Astrocyte of the cerebellum (primary cell): Measurements from ENCODE around the gene IL21R.
"Not testable (repeated sequence)": the region's sequence is repeated elsewhere in the genome, so short reads cannot be mapped to it uniquely, and the experiment has no call there.

Source experiments
- DNase-seq: peaks from one replicate; pipeline ENCODE4 v3.0.0-alpha.2; 2011; ENCODE audit warnings: low read depth
- H3K4me3 ChIP-seq: 2 replicates; pipeline ENCODE4 v1.5.1; 2011; ENCODE audit warnings: mild to moderate bottlenecking, low read depth, low read length, moderate library complexity
- in situ Hi-C: cut with HindIII; loops from 2 replicates; pipeline ENCODE4 v1.10.0; 2017; ENCODE audit warnings: low sequenced_read_pairs
- TF ChIP-seq, protein P1 (sequence below): IDR thresholded peaks from 2 replicates; pipeline ENCODE4 v1.5.1; 2012; ENCODE audit warnings: low read length, low read depth, moderate library complexity, mild to moderate bottlenecking; ENCODE audit errors: missing control alignments

IL21R gene

DNA sequence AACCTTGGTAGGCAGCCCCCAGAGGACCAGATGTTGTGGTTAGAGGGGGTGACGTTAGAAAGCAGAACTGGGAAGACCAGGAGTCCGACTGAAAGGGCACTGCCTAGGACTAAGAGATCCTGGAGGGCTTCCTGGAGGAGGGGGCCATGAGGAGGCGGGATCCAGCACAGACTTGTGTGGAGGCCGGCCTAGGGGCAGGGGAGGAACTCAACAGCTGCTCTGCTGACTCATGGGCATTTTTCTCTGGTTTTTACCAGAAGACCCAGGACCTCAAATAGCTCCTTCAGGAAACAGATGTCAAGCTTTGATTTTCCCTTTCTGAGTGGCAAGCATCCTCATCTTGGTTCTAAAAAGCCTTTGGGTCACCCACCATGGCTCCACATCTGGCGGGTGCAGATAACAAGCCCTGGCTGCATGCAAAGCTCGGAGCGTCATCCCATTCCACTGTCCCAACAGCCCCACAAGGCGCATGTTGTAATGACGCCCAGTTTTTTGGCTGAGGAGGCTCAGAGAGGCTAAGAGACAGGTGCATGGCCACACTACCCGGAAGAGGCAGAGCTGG is 29.0 kb downstream of the IL21R start:
- in situ Hi-C loops: no loop called here
- no peak overlapping the region for H3K4me3 ChIP-seq
- TF ChIP-seq, protein P1, sequence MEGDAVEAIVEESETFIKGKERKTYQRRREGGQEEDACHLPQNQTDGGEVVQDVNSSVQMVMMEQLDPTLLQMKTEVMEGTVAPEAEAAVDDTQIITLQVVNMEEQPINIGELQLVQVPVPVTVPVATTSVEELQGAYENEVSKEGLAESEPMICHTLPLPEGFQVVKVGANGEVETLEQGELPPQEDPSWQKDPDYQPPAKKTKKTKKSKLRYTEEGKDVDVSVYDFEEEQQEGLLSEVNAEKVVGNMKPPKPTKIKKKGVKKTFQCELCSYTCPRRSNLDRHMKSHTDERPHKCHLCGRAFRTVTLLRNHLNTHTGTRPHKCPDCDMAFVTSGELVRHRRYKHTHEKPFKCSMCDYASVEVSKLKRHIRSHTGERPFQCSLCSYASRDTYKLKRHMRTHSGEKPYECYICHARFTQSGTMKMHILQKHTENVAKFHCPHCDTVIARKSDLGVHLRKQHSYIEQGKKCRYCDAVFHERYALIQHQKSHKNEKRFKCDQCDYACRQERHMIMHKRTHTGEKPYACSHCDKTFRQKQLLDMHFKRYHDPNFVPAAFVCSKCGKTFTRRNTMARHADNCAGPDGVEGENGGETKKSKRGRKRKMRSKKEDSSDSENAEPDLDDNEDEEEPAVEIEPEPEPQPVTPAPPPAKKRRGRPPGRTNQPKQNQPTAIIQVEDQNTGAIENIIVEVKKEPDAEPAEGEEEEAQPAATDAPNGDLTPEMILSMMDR: no peak
- no peak for DNase-seq

DNA sequence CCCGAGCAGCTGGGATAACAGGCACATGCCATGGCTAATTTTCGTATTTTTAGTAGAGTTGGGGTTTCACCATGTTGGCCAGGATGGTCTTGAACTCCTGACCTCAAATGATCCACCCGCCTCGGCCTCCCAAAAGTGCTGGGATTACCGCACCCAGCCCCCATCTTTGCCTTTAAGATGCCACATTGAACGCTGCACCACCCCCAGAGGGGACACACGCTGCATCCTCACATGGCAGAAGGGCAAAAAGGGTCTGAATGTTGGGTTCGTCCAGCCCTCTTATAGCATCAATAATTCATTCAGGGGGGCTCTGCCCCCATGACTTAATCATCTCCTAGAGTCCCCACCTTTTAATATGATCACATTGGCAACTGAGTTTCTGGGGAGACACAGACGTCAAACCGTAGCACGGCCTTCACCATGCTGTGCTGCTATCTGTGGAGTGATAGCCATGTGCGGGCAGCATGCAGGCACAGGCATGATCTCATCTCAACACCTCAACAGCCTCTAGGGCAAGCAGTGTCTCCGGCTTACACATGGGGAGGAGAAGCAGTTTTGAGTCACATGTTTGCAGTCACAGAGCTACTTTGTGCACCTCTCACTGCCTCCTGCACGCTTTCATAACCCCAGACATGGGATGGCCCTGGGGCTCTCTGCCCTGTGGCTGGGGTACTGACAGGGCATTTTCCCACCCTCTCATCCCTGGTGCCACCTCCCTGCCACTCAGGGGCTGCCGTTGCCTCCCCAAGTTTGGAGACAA is 30.0 kb downstream of the IL21R start:
- H3K4me3 ChIP-seq: no peak overlapping the region
- TF ChIP-seq, protein P1: no peak
- no peak for DNase-seq
- in situ Hi-C loops: no loop called here

DNA sequence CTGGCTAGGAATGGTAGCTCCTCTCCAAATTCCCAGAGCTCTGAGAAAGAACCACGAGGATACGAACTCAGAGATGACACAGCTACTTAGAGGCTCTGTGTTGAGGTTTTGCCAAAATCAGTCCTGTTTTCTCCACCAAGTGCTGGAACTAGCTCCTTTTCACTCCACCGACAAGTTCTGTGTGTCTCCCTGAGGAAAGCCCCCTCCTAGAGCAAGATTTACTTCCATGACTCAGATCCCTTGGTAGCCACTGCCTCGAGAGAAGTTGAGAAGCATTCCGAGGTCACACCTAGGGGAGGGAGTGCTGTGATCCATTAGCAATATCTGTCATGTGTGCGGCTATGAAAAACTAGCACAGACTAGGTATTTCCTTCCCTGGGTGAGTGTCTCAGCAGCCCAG is 30.6 kb downstream of the IL21R start:
- H3K4me3 ChIP-seq: no peak overlapping the region
- DNase-seq: no peak
- TF ChIP-seq, protein P1: no peak
- in situ Hi-C loops: no loop called here

GRCh38 chr16:27433191-27433590 is 31.2 kb downstream of the IL21R start:
- H3K4me3 ChIP-seq, DNase-seq, in situ Hi-C loops: not testable (repeated sequence)

DNA sequence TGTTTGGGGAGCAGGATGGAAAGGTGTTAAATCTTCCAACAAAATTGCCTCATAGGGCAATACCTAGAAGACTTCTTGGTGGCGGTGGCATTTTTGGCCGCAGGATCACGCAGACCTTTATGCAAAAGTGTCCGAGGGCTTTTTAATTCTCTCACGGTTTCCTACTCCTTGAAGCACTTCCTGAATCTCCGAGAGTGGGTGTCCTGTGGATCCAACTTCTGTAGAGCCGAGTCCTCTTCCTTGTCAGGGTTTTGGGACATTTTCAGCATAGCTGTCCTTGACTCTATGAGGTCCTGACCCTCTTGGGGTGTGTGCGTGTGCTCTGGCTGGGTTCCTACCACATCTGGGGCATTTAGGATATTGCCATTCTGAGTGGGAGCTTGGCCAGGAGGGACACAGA is 31.7 kb downstream of the IL21R start:
- TF ChIP-seq, protein P1: no peak
- H3K4me3 ChIP-seq: no peak overlapping the region
- DNase-seq: no peak
- in situ Hi-C loops: no loop called here

GRCh38 chr16:27434141-27435051 is 32.4 kb downstream of the IL21R start:
- TF ChIP-seq, protein P1: no peak
- in situ Hi-C loops: no loop called here
- no peak for DNase-seq
- H3K4me3 ChIP-seq: no peak overlapping the region

- H3K4me3 ChIP-seq, in situ Hi-C loops: not testable (repeated sequence)
Measured at GRCh38 chr16:27435146-27435545, 33.2 kb downstream of the IL21R start.

More at GRCh38 chr16:27435146-27435545, 33.2 kb downstream of the IL21R start:
- not testable (repeated sequence) for DNase-seq
